GM12878 (cell line): ENCODE data around the gene KIF2A. TPM values are rescaled to one million over a fixed set of nuclear protein-coding genes. Genes with fewer than 3 reads are reported as not detected.
A peak's percentile ranks its signal among the peaks of the same experiment; 100 is the strongest.

Experiments used
- ATAC-seq: fragments of 200-7000 bp; cut with Tn5 transposase; 3 replicates; pipeline ENCODE4 v1.9.1; 2020; ENCODE audit warnings: mild to moderate bottlenecking, moderate library complexity
- BruUV-seq: library from RNA; stranded (reverse); fragments of 400-500 nt; replicated peaks from 2 replicates; lab custom pipeline; 2021; lab: Mats Ljungman, UMichigan
- CTCF ChIA-PET: fragments of 300-600 bp; sonication (Branson Sonifier 250); formaldehyde crosslinking; extraction: SDS; loops from one replicate; lab custom pipeline; 2021; ENCODE audit warnings: inconsistent platforms; lab: Yijun Ruan, JAX
- POLR2A ChIA-PET: fragments of 350-600 bp; formaldehyde crosslinking; extraction: SDS; loops from one replicate; lab custom pipeline; 2021; ENCODE audit warnings: inconsistent platforms; lab: Charles Lee
- RAD21 ChIA-PET: fragments of 300-600 bp; sonication (Branson Sonifier 250); formaldehyde crosslinking; loops from one replicate; lab custom pipeline; 2023; ENCODE audit warnings: antibody characterized with exemption; ENCODE audit not compliant: unreplicated experiment; lab: Charles Lee
- SMC1A ChIA-PET: fragments of 300-600 bp; sonication (Branson Sonifier 250); formaldehyde crosslinking; loops from one replicate; lab custom pipeline; 2023; ENCODE audit not compliant: unreplicated experiment, uncharacterized antibody; lab: Charles Lee
- DNase-seq: peaks from one replicate; pipeline ENCODE4 v3.0.0-alpha.2; 2011; ENCODE audit warnings: low read depth, low spot score
- FAIRE-seq: peaks from 3 replicates; lab custom pipeline; 2011; peaks lifted over from hg19 to GRCh38; lab: Jason Lieb, UNC
- H2AFZ ChIP-seq: 2 replicates; pipeline ENCODE4 v1.6.0; 2011; ENCODE audit warnings: low read depth, low read length, control low read depth; ENCODE audit not compliant: control insufficient read depth
- H3K27ac ChIP-seq: 2 replicates; pipeline ENCODE4 v1.5.1; 2011; ENCODE audit warnings: control low read depth; ENCODE audit not compliant: control insufficient read depth, insufficient read depth
- H3K27me3 ChIP-seq, 2 experiments: replicated peaks in 1 of 2; 2 replicates each; pipeline versions ENCODE4 v1.6.0 to v1.6.1; 2011; ENCODE audit warnings: low read length in 1 of 2; ENCODE audit not compliant: control insufficient read depth in 2 of 2, insufficient read depth in 2 of 2
- H3K36me3 ChIP-seq, 2 experiments: 2 replicates each; pipeline ENCODE4 v1.5.1; 2011; ENCODE audit warnings: low read length in 1 of 2; ENCODE audit not compliant: control insufficient read depth in 2 of 2, insufficient read depth in 2 of 2
- H3K4me1 ChIP-seq: 2 replicates; pipeline ENCODE4 v1.6.1; 2011; ENCODE audit warnings: mild to moderate bottlenecking, low read length, moderate library complexity, mixed read lengths; ENCODE audit not compliant: control insufficient read depth, insufficient read depth
- H3K4me2 ChIP-seq: 2 replicates; pipeline ENCODE4 v1.6.0; 2011; ENCODE audit warnings: control low read depth; ENCODE audit not compliant: control insufficient read depth, insufficient read depth
- H3K4me3 ChIP-seq: fragments of 200-600 bp; sonication (generic); 2 replicates; pipeline ENCODE4 v1.5.1; 2016
- H3K79me2 ChIP-seq: 2 replicates; pipeline ENCODE4 v1.6.0; 2011; ENCODE audit warnings: low read length; ENCODE audit not compliant: control insufficient read depth, insufficient read depth
- H3K9ac ChIP-seq: 2 replicates; pipeline ENCODE4 v1.8.0; 2011; ENCODE audit warnings: low read length, control low read depth, mixed read lengths; ENCODE audit not compliant: control insufficient read depth, insufficient read depth
- H3K9me3 ChIP-seq: replicated peaks from 3 replicates; pipeline ENCODE4 v1.5.1; 2011; ENCODE audit warnings: mild to moderate bottlenecking, low read length; ENCODE audit not compliant: control insufficient read depth, insufficient read depth
- H4K20me1 ChIP-seq: 2 replicates; pipeline ENCODE4 v1.6.0; 2011; ENCODE audit not compliant: control insufficient read depth, insufficient read depth
- ATF2 ChIP-seq: IDR thresholded peaks from 2 replicates; pipeline ENCODE4 v1.6.1; 2012; ENCODE audit warnings: low read length, inconsistent platforms
- ATF7 ChIP-seq: fragments of 450-650 bp; IDR thresholded peaks from 2 replicates; pipeline ENCODE4 v1.6.1; 2016; ENCODE audit warnings: low read depth, mild to moderate bottlenecking
- BCL11A ChIP-seq: IDR thresholded peaks from 2 replicates; pipeline ENCODE4 v1.6.1; 2011; ENCODE audit warnings: low read depth, low read length
- DPF2 ChIP-seq: fragments of 450-650 bp; IDR thresholded peaks from 2 replicates; pipeline ENCODE4 v1.6.1; 2017; ENCODE audit warnings: mild to moderate bottlenecking
- E2F8 ChIP-seq: fragments of 450-650 bp; IDR thresholded peaks from 2 replicates; pipeline ENCODE4 v1.6.1; 2018; ENCODE audit warnings: mild to moderate bottlenecking, low read depth, moderate library complexity; ENCODE audit not compliant: partially characterized antibody
- EP300 ChIP-seq, 2 experiments: fragments of 150-350 bp in 1 of 2; IDR thresholded peaks; 2 replicates each; pipeline ENCODE4 v1.6.1; 2011 to 2012; ENCODE audit warnings: low read depth in 2 of 2, low read length in 2 of 2, borderline replicate concordance in 1 of 2, improper control_type of control experiment in 1 of 2, inconsistent platforms in 1 of 2; ENCODE audit not compliant: control insufficient read depth in 1 of 2
- IKZF1 ChIP-seq: fragments of 450-650 bp; conservative IDR thresholded peaks from 2 replicates; pipeline ENCODE4 v1.6.1; 2017; ENCODE audit warnings: antibody characterized with exemption, mild to moderate bottlenecking
- KAT2A ChIP-seq: conservative IDR thresholded peaks from 2 replicates; pipeline ENCODE4 v1.6.1; 2011; ENCODE audit warnings: low read depth, low read length; ENCODE audit not compliant: control insufficient read depth
- MAX ChIP-seq: IDR thresholded peaks from 2 replicates; pipeline ENCODE4 v1.6.1; 2012; ENCODE audit warnings: low read depth, low read length, improper control_type of control experiment
- MTA2 ChIP-seq: fragments of 450-650 bp; IDR thresholded peaks from 2 replicates; pipeline ENCODE4 v1.6.1; 2016; ENCODE audit warnings: low read depth, mild to moderate bottlenecking, moderate library complexity
- PKNOX1 ChIP-seq: fragments of 450-650 bp; IDR thresholded peaks from 2 replicates; pipeline ENCODE4 v1.6.1; 2016; ENCODE audit warnings: mild to moderate bottlenecking
- RBBP5 ChIP-seq: fragments of 200-600 bp; sonication (generic); conservative IDR thresholded peaks from 2 replicates; pipeline ENCODE4 v1.6.1; 2016
- SMAD1 ChIP-seq: fragments of 450-650 bp; IDR thresholded peaks from 2 replicates; pipeline ENCODE4 v1.6.1; 2018; ENCODE audit warnings: mild to moderate bottlenecking, low read depth; ENCODE audit not compliant: partially characterized antibody
- STAT3 ChIP-seq: IDR thresholded peaks from 2 replicates; pipeline ENCODE4 v1.6.1; 2011; ENCODE audit warnings: low read depth, low read length, improper control_type of control experiment
- TAF1 ChIP-seq: IDR thresholded peaks from 2 replicates; pipeline ENCODE4 v1.6.1; 2011; ENCODE audit warnings: mild to moderate bottlenecking, low read depth, low read length, borderline replicate concordance
- WRNIP1 ChIP-seq: IDR thresholded peaks from 2 replicates; pipeline ENCODE4 v1.6.1; 2011; ENCODE audit warnings: low read depth, low read length, improper control_type of control experiment, borderline replicate concordance
- ZNF24 ChIP-seq: fragments of 450-650 bp; IDR thresholded peaks from 2 replicates; pipeline ENCODE4 v1.6.1; 2017; ENCODE audit warnings: antibody characterized with exemption, mild to moderate bottlenecking
- ZZZ3 ChIP-seq: IDR thresholded peaks from 2 replicates; pipeline ENCODE4 v1.6.1; 2011; ENCODE audit warnings: low read depth; ENCODE audit not compliant: control insufficient read depth, insufficient read length
- WGBS: methylation state at CpG from one replicate; pipeline ENCODE4 v1.1.6; 2016; ENCODE audit warnings: low lambda C conversion rate; ENCODE audit not compliant: insufficient replicate concordance, insufficient coverage; ENCODE audit errors: missing lambda C conversion rate; 5-methylcytosine and 5-hydroxymethylcytosine counted together
- in situ Hi-C: fragments of 300-500 bp; cut with MboI; formaldehyde crosslinking; loops from 9 replicates; pipeline ENCODE4 v1.14.3; 2018; ENCODE audit warnings: mixed read lengths
- intact Hi-C: fragments of 100-400 bp; cut with micrococcal nuclease; formaldehyde crosslinking; loops from one replicate; pipeline ENCODE4 v1.14.2; 2022; ENCODE audit not compliant: unreplicated experiment
- polyA plus RNA-seq, 11 experiments: library from polyadenylated mRNA; depleted of rRNA in 4 of 11; unstranded in 6 of 11; stranded (reverse) in 5 of 11; fragments of >200 nt; fragmentation: Nextera tagmentation in 4 of 11; fragmentation: Illumina TruSeq in 1 of 11; extraction: Ambion mirVana in 4 of 11; extraction: Trizol in 1 of 11; gene quantifications; 1 replicate in 1 of 11; 2 replicates in 10 of 11; pipeline versions ENCODE4 v1.2.1 to v1.2.3, GENCODE V29; 2011 to 2016; ENCODE audit warnings: inconsistent platforms in 2 of 11, missing spikeins in 2 of 11, low read depth in 1 of 11
- total RNA-seq, 4 experiments: library from RNA; depleted of rRNA in 3 of 4; stranded (reverse); fragments of >200 nt in 3 of 4; fragmentation: Illumina TruSeq in 1 of 4; extraction: Trizol in 1 of 4; gene quantifications; 2 replicates each; pipeline versions ENCODE4 v1.2.1 to v1.2.3, GENCODE V29; 2013 to 2021

Gene KIF2A
- total and polyA plus RNA-seq, 10 of the 15 experiments (the other 5 are each of a cell fraction or from before 2014, with no cell fraction given) = 35.9 to 124 (median 80.1) TPM

GRCh38 chr5:62266573-62266972 is 39.4 kb upstream of the KIF2A start (continued):
- TF ChIP-seq RBBP5 (no peak), EP300 (IDR thresholded peaks at IDR 0.05; ENCODE audit: borderline replicate concordance in 1 of 2, control insufficient read depth in 1 of 2, low read depth in 2 of 2, low read length in 2 of 2) (no peak), WRNIP1 (no peak), ATF2 (no peak), TAF1 (no peak)

- BruUV-seq = no TSS peak
- 100% methylated on average over 1 of the region's 1 CpG for WGBS
- intact Hi-C loops = loop anchor here (5.0 kb wide), 1 partner anchor 39 kb away; the partner anchor contains the start of gene KIF2A
- DNase-seq = peak; percentile 26
- Histone ChIP-seq H3K27me3 (no peaks in the 10 kb centered on the region), H3K4me3 (no peak overlapping the region), H4K20me1 (no peaks in the 10 kb centered on the region), H3K9me3 (no peaks in the 10 kb centered on the region), H3K4me1 (no peaks in the 10 kb centered on the region), H3K79me2 (no peaks in the 10 kb centered on the region), H3K27ac (no peak overlapping the region), H3K4me2 (no peak overlapping the region), H3K36me3 (no peaks in the 10 kb centered on the region), H2AFZ (no peak overlapping the region), H3K9ac (no peak overlapping the region)
- CTCF ChIA-PET = interaction anchor here (0.6 to 1.4 kb wide), 4 partner anchors 10 to 580 kb away, joined by 3 to 4 read pairs (median 3); no protein-coding TSS in a partner anchor
- SMC1A ChIA-PET = interaction anchor here (0.9 to 2.0 kb wide), 12 partner anchors 10 to 136 kb away, joined by 3 to 22 read pairs (median 4); partner anchors contain the start of genes DIMT1 and KIF2A
- no peak for FAIRE-seq
- ATAC-seq = peak; percentile 69
- in situ Hi-C loops = no loop called here
- POLR2A ChIA-PET = interaction anchor here (0.7 to 1.4 kb wide), 4 partner anchors 11 to 70 kb away, joined by 4 to 5 read pairs (median 4); partner anchors contain the start of gene KIF2A
- RAD21 ChIA-PET = interaction anchor here (0.6 to 1.7 kb wide), 4 partner anchors 12 to 1005 kb away, joined by 3 to 11 read pairs (median 7); no protein-coding TSS in a partner anchor
- TF ChIP-seq MTA2 (peak; percentile 44), IKZF1 (peak; percentile 59), KAT2A (no peak), ZNF24 (no peak), MAX (no peak), SMAD1 (no peak), BCL11A (no peak), ATF7 (no peak), PKNOX1 (peak; percentile 55; the same call in 1 of the 2 replicates), E2F8 (no peak), DPF2 (peak; percentile 46; the same call in 1 of the 2 replicates), STAT3 (no peak), ZZZ3 (no peak)
These were observed 37.8 kb upstream of the KIF2A start for GRCh38 chr5:62268234-62268633.
